HG03442 (cell line): ENCODE measurements around the gene BAZ1B.
"Not testable (repeated sequence)": the region's sequence is repeated elsewhere in the genome, so short reads cannot be mapped to it uniquely, and the experiment has no call there.

Experiments
- ATAC-seq: cut with Tn5 transposase; IDR thresholded peaks from one replicate; pipeline ENCODE4 v1.9.1; 2021; ENCODE audit warnings: mild to moderate bottlenecking, moderate library complexity; ENCODE audit not compliant: unreplicated experiment

BAZ1B gene

GRCh38 chr7:73509463-73509862 lies 12.6 kb downstream of the BAZ1B start:
- ATAC-seq = no peak

GRCh38 chr7:73507556-73507955 lies 14.5 kb downstream of the BAZ1B start:
- ATAC-seq = no peak

GRCh38 chr7:73504920-73505319 lies 17.2 kb downstream of the BAZ1B start:
- no peak for ATAC-seq

GRCh38 chr7:73504017-73504416 lies 18.1 kb downstream of the BAZ1B start:
- ATAC-seq = no peak

- no peak for ATAC-seq
Measured at GRCh38 chr7:73503229-73503628, 18.9 kb downstream of the BAZ1B start.

- ATAC-seq = no peak
Measured at GRCh38 chr7:73496626-73497025, 25.5 kb downstream of the BAZ1B start.

- not testable (repeated sequence) for ATAC-seq
Measured at GRCh38 chr7:73495507-73495906, 26.6 kb downstream of the BAZ1B start.

GRCh38 chr7:73489976-73490375 lies 32.1 kb downstream of the BAZ1B start:
- no peak for ATAC-seq

- ATAC-seq = no peak
Measured at GRCh38 chr7:73487486-73487885, 34.6 kb downstream of the BAZ1B start.

GRCh38 chr7:73483171-73483570 lies 38.9 kb downstream of the BAZ1B start:
- ATAC-seq = no peak

- no peak for ATAC-seq
Measured at GRCh38 chr7:73482746-73483145, 39.3 kb downstream of the BAZ1B start.

GRCh38 chr7:73481521-73481920 lies 40.6 kb downstream of the BAZ1B start:
- not testable (repeated sequence) for ATAC-seq

- no peak for ATAC-seq
Measured at GRCh38 chr7:73478549-73478948, 43.5 kb downstream of the BAZ1B start.

- no peak for ATAC-seq
Measured at GRCh38 chr7:73477376-73477775, 44.7 kb downstream of the BAZ1B start.

- no peak for ATAC-seq
Measured at GRCh38 chr7:73470208-73470607, 51.9 kb downstream of the BAZ1B start.

GRCh38 chr7:73467046-73467445 lies 55.0 kb downstream of the BAZ1B start:
- ATAC-seq = not testable (repeated sequence)

GRCh38 chr7:73466112-73466511 lies 56.0 kb downstream of the BAZ1B start:
- ATAC-seq = no peak

GRCh38 chr7:73463966-73464365 lies 58.1 kb downstream of the BAZ1B start:
- ATAC-seq = no peak

- no peak for ATAC-seq
Measured at GRCh38 chr7:73463260-73463659, 58.8 kb downstream of the BAZ1B start.

- ATAC-seq = no peak
Measured at GRCh38 chr7:73461782-73462285, 60.3 kb downstream of the BAZ1B start.

- no peak for ATAC-seq
Measured at GRCh38 chr7:73454424-73454823, 67.7 kb downstream of the BAZ1B start.

- no peak for ATAC-seq
Measured at GRCh38 chr7:73452999-73453635, 69.0 kb downstream of the BAZ1B start.

GRCh38 chr7:73451780-73452398 lies 70.2 kb downstream of the BAZ1B start:
- ATAC-seq = no peak
